Superior temporal gyrus (tissue), 1 donor: ENCODE data around the gene RHOXF2.

ENCODE experiments used
- DNase-seq: peaks from one replicate; pipeline ENCODE4 v3.0.0-alpha.2; 2016; ENCODE audit errors: extremely low spot score

Gene RHOXF2

DNA sequence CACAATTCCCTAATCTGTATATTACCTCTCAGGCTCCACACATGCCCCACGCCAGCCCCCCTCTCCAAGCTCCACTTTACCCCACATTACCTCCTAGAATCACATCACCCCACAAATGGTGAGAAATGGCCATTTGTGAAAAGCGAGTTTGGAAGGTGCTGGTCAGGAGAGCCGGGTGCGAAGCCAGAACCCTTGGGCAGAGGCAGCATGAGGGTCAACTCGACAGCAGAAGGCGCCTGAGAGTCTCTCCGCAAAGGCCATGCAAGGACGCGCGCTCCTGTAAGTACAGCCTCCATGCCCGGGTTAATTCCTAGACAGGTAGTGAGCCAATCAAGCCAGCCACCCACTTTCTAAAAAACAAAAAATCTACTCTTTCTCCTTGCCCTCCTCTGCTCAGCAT is 42.4 kb downstream of the RHOXF2 start:
- no peak for DNase-seq

DNA sequence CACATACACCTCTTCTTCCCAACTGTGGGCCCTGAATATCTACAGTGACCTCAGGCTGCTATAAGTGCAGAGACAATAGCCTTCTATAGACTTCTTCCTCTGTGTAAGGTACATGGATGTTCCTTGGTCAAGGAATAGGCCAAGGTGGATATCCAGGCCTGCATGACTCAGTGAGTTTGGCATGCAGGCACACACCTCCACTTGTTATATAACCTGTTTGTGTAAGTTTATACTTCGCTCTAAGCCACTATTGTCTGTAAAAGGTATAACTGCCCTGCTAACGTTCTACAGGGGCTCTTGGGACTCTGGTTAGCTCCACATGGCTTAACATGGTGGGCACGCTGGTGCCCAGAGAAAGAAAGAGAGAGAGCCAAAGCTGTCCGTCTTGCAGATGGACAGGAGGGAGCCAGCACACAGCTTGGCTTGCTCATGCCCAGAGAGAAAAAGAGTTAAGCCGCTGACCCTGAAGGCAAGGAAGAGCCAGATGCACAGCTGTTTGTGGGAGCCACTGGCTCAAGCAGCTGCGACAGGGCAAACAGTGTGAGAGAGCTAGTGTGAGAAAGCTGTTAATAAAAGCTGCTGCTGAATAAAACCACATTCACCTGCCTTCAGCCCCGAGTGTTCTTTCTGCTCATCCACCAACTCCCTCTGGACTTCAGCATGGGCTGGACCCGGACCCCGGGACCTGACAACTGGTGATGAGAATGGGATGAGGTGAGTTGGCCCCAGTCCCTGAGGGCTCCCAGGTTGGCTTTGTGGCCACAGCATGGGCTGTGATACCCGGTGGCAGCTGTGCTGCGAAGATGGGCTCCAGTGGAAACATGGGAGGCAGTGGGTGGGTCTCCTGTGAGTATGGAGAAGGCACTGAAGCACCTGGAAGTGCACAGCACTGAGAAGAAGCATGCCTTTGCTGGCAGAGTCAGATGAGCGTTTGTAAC is 47.7 kb downstream of the RHOXF2 start:
- DNase-seq = no peak

DNA sequence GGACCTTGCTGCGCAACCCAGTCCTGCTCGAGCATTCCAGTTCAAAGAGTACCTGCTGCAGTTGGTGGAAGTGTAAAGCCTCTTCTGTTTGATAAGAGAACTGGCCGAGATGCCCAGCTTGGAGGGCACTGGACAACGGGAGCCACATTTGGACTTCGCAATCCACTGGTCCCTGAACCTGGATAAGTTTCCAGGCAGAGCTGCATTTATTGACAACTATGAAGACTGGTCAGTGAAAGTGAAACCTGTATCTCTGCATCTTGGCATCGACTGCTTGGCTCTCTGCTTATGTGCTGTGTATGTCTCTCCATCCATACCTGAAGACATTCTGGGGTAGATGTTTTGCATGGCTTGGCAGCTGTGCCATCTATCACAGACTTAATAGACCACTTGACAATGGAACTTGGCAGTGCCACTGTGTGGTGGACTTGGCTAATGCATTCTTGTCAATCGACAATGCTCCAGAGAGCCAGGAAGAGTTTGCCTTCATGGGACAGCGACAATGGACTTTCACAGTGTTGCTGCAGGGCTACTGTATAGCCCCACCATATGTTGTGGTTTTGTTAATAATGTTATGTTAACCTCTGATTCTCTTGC is 48.7 kb downstream of the RHOXF2 start:
- DNase-seq = peak; percentile 38

DNA sequence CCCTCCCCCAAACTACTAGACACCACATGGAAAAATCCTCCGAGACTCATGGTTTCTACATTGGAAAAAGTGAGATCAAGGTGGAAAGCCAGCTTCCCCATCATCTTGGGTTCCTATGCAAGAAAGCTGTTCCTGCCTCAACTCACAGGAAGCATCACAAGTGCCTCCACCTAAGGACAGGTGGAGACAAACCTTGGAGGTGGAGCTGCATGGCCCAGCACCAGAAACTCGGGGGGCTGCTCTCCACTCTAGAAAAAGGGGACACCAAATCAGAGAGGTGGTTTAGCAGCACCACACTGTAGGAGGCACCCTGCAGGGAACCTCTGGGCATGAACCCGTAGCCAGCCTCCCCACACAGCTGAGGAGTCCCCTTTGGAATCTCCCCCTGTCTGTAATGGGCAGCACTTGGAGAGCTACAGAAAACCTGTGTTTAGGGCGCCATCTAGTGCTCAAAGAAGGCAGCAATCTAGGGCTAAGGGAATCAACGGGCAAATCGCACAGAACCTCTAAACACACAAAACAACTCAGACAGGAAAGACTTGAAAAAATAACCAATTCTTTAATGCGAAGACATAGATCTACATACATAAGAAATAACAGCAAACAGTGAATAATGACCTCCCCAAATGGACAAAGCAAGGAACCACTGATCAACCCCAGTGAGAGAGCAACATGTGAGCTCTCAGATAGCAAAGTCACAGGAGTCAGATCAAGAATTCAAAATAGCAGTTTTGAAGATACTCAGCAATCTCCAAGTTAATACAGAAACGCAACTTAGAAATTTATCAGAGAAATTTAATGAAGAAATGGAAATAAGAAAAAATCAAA is 55.2 kb downstream of the RHOXF2 start:
- DNase-seq = peak; percentile 73
